ENCODE results near the gene DLG1.

DLG1 gene

DNA sequence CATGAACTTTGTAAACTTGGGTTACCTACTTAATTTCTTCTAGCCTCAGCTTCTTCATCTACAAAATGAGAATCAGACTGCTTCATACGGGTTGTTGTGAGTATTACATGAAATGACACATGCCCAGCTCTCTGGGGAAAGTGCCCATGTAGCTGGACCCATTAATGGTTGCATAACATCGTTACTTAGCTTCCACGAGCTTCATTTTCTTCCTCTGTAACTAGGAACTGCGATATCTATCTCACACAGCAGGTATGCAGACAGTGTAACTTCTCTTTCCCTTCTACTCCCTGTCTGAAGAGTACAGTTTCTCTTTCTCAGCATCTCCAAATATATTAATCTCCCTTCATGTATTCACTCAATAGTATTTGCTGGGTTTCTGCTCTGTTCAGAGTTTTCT is 37.9 kb upstream of the DLG1 start:
- Histone ChIP-seq H3K9me3 (ENCODE audit: control insufficient read depth, insufficient read depth, low read length) (no peaks in the 10 kb centered on the region), H3K9ac (ENCODE audit: low read depth, low read length) (no peak overlapping the region), H3K27me3 (ENCODE audit: control insufficient read depth, insufficient read depth, low read length) (peaks cover 1% of the 10 kb centered on the region), H3K36me3 (ENCODE audit: control insufficient read depth, insufficient read depth, low read length) (no peaks in the 10 kb centered on the region), H3K4me1 (ENCODE audit: control insufficient read depth, insufficient read depth, low read length) (peaks cover 9% of the 10 kb centered on the region), H3K4me3 (ENCODE audit: low read depth, low read length) (no peak overlapping the region)

GRCh38 chr3:197335428-197336132 is 37.2 kb upstream of the DLG1 start:
- Histone ChIP-seq H3K4me1 (ENCODE audit: control insufficient read depth, insufficient read depth, low read length) (peaks cover 9% of the 10 kb centered on the region), H3K9me3 (ENCODE audit: control insufficient read depth, insufficient read depth, low read length) (no peaks in the 10 kb centered on the region), H3K4me3 (ENCODE audit: low read depth, low read length) (no peak overlapping the region), H3K36me3 (ENCODE audit: control insufficient read depth, insufficient read depth, low read length) (no peaks in the 10 kb centered on the region), H3K9ac (ENCODE audit: low read depth, low read length) (no peak overlapping the region), H3K27me3 (ENCODE audit: control insufficient read depth, insufficient read depth, low read length) (peaks cover 2% of the 10 kb centered on the region)

GRCh38 chr3:197333901-197334639 is 35.7 kb upstream of the DLG1 start:
- Histone ChIP-seq H3K36me3 (ENCODE audit: control insufficient read depth, insufficient read depth, low read length) (no peaks in the 10 kb centered on the region), H3K27me3 (ENCODE audit: control insufficient read depth, insufficient read depth, low read length) (peaks cover 2% of the 10 kb centered on the region), H3K9ac (ENCODE audit: low read depth, low read length) (no peak overlapping the region), H3K9me3 (ENCODE audit: control insufficient read depth, insufficient read depth, low read length) (no peaks in the 10 kb centered on the region), H3K4me3 (ENCODE audit: low read depth, low read length) (no peak overlapping the region), H3K4me1 (ENCODE audit: control insufficient read depth, insufficient read depth, low read length) (peaks cover 9% of the 10 kb centered on the region)

- H3K36me3 ChIP-seq (ENCODE audit: control insufficient read depth, insufficient read depth, low read length) = no peaks in the 10 kb centered on the region
- no peak overlapping the region for H3K4me3 ChIP-seq (ENCODE audit: low read depth, low read length)
- H3K4me1 ChIP-seq (ENCODE audit: control insufficient read depth, insufficient read depth, low read length) = peaks cover 9% of the 10 kb centered on the region
- H3K9me3 ChIP-seq (ENCODE audit: control insufficient read depth, insufficient read depth, low read length) = no peaks in the 10 kb centered on the region
- peaks cover 2% of the 10 kb centered on the region for H3K27me3 ChIP-seq (ENCODE audit: control insufficient read depth, insufficient read depth, low read length)
- no peak overlapping the region for H3K9ac ChIP-seq (ENCODE audit: low read depth, low read length)
Observed at GRCh38 chr3:197331131-197331530, 32.7 kb upstream of the DLG1 start.

DNA sequence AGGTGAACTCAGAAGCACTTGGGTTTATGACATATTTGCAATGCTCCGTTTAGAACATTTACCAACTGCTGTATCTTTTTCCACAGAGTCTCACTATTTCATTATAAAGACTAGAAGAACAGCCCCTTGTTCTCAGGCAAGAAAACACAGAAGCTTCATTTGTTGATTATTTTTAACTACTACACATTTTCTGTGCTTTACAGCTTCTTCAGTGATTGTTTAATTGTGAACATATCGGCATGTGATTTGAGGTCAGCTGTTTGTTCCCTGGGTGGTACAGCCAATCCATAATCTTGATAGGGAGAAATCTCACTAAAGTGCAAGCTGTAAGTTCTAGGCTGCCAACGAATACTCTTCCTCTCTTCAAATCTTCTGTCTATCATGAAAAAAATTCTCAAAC is 31.0 kb upstream of the DLG1 start:
- H3K9me3 ChIP-seq (ENCODE audit: control insufficient read depth, insufficient read depth, low read length) = no peaks in the 10 kb centered on the region
- H3K27me3 ChIP-seq (ENCODE audit: control insufficient read depth, insufficient read depth, low read length) = peaks cover 2% of the 10 kb centered on the region
- H3K9ac ChIP-seq (ENCODE audit: low read depth, low read length) = no peak overlapping the region
- no peaks in the 10 kb centered on the region for H3K36me3 ChIP-seq (ENCODE audit: control insufficient read depth, insufficient read depth, low read length)
- no peak overlapping the region for H3K4me3 ChIP-seq (ENCODE audit: low read depth, low read length)
- peaks cover 9% of the 10 kb centered on the region for H3K4me1 ChIP-seq (ENCODE audit: control insufficient read depth, insufficient read depth, low read length)

DNA sequence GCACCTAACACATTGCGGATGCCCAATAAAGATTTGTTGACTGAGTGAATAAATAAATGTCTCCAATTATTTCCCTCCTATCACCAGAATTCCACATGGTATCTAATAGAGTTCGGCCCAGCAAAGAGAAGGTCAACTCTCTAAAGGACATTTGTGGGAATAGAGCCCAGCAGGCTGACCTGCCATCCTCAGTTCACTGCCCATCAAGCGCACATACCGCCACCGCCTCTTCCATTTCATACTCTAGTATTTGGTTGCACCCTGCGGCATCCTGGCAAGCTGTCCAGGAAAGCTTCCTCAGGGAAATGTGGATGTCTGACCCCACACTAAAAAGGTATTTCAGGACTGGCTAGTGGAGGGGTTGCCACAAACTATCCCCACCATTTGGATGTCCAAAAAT is 29.8 kb upstream of the DLG1 start:
- H3K9me3 ChIP-seq (ENCODE audit: control insufficient read depth, insufficient read depth, low read length) = no peaks in the 10 kb centered on the region
- no peak overlapping the region for H3K4me3 ChIP-seq (ENCODE audit: low read depth, low read length)
- H3K36me3 ChIP-seq (ENCODE audit: control insufficient read depth, insufficient read depth, low read length) = no peaks in the 10 kb centered on the region
- H3K4me1 ChIP-seq (ENCODE audit: control insufficient read depth, insufficient read depth, low read length) = no peaks in the 10 kb centered on the region
- no peak overlapping the region for H3K9ac ChIP-seq (ENCODE audit: low read depth, low read length)
- H3K27me3 ChIP-seq (ENCODE audit: control insufficient read depth, insufficient read depth, low read length) = peaks cover 2% of the 10 kb centered on the region

GRCh38 chr3:197327701-197328100 is 29.3 kb upstream of the DLG1 start:
- no peaks in the 10 kb centered on the region for H3K36me3 ChIP-seq (ENCODE audit: control insufficient read depth, insufficient read depth, low read length)
- peaks cover 2% of the 10 kb centered on the region for H3K27me3 ChIP-seq (ENCODE audit: control insufficient read depth, insufficient read depth, low read length)
- H3K9me3 ChIP-seq (ENCODE audit: control insufficient read depth, insufficient read depth, low read length) = no peaks in the 10 kb centered on the region
- no peak overlapping the region for H3K9ac ChIP-seq (ENCODE audit: low read depth, low read length)
- no peaks in the 10 kb centered on the region for H3K4me1 ChIP-seq (ENCODE audit: control insufficient read depth, insufficient read depth, low read length)
- H3K4me3 ChIP-seq (ENCODE audit: low read depth, low read length) = no peak overlapping the region

DNA sequence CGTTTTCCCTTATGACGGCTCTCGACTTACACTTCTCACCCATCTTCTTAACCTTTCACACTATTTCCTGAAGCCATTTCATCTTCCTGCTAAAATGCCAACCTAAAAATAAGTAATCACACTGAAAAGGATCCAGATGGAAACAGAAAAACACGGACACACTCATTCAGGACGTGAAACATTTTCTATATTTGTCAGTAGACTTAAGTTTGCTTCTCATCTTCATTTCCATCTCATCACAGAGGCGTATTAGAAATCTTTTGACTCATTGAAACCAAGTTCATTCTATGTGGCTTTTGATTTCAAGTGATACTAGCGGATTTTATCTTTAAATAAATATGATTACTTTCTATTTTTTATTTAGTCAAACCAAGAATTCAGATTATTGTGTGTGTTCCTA is 27.4 kb upstream of the DLG1 start:
- H3K36me3 ChIP-seq (ENCODE audit: control insufficient read depth, insufficient read depth, low read length) = no peaks in the 10 kb centered on the region
- H3K9me3 ChIP-seq (ENCODE audit: control insufficient read depth, insufficient read depth, low read length) = no peaks in the 10 kb centered on the region
- H3K4me3 ChIP-seq (ENCODE audit: low read depth, low read length) = no peak overlapping the region
- H3K4me1 ChIP-seq (ENCODE audit: control insufficient read depth, insufficient read depth, low read length) = no peaks in the 10 kb centered on the region
- no peaks in the 10 kb centered on the region for H3K27me3 ChIP-seq (ENCODE audit: control insufficient read depth, insufficient read depth, low read length)
- H3K9ac ChIP-seq (ENCODE audit: low read depth, low read length) = no peak overlapping the region

- Histone ChIP-seq H3K36me3 (ENCODE audit: control insufficient read depth, insufficient read depth, low read length) (no peaks in the 10 kb centered on the region), H3K4me3 (ENCODE audit: low read depth, low read length) (no peak overlapping the region), H3K27me3 (ENCODE audit: control insufficient read depth, insufficient read depth, low read length) (no peaks in the 10 kb centered on the region), H3K9ac (ENCODE audit: low read depth, low read length) (no peak overlapping the region), H3K4me1 (ENCODE audit: control insufficient read depth, insufficient read depth, low read length) (no peaks in the 10 kb centered on the region), H3K9me3 (ENCODE audit: control insufficient read depth, insufficient read depth, low read length) (no peaks in the 10 kb centered on the region)
Observed at GRCh38 chr3:197322149-197322548, 23.7 kb upstream of the DLG1 start.

DNA sequence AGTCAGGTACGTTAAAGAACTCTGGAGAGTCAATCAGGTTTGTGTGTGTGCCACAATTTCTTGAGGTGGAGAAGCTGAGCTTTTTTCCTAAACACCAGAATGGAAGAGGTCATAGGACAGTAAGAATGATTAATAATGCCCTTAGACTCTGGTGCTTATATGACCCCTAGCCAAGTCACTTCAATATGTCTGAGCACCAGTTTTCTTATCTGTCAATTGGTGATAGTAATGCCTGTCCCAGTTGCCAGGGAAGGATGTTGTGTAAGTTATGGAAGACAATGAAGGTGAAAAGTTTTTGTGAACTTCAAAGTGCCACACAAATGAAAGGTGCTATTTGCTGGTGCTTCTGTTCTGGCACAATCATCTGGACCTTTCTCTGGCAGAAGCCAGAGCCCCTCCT is 22.2 kb upstream of the DLG1 start:
- Histone ChIP-seq H3K4me1 (ENCODE audit: control insufficient read depth, insufficient read depth, low read length) (no peaks in the 10 kb centered on the region), H3K27me3 (ENCODE audit: control insufficient read depth, insufficient read depth, low read length) (no peaks in the 10 kb centered on the region), H3K36me3 (ENCODE audit: control insufficient read depth, insufficient read depth, low read length) (no peaks in the 10 kb centered on the region), H3K9me3 (ENCODE audit: control insufficient read depth, insufficient read depth, low read length) (no peaks in the 10 kb centered on the region), H3K9ac (ENCODE audit: low read depth, low read length) (no peak overlapping the region), H3K4me3 (ENCODE audit: low read depth, low read length) (no peak overlapping the region)

- Histone ChIP-seq H3K27me3 (ENCODE audit: control insufficient read depth, insufficient read depth, low read length) (no peaks in the 10 kb centered on the region), H3K9me3 (ENCODE audit: control insufficient read depth, insufficient read depth, low read length) (no peaks in the 10 kb centered on the region)
Observed at GRCh38 chr3:197317250-197317963, 19.0 kb upstream of the DLG1 start.

GRCh38 chr3:197312431-197312830 is 14.0 kb upstream of the DLG1 start:
- Histone ChIP-seq H3K27me3 (ENCODE audit: control insufficient read depth, insufficient read depth, low read length) (no peaks in the 10 kb centered on the region), H3K9me3 (ENCODE audit: control insufficient read depth, insufficient read depth, low read length) (no peaks in the 10 kb centered on the region), H3K9ac (ENCODE audit: low read depth, low read length) (no peak overlapping the region), H3K4me3 (ENCODE audit: low read depth, low read length) (no peak overlapping the region), H3K4me1 (ENCODE audit: control insufficient read depth, insufficient read depth, low read length) (peaks cover 10% of the 10 kb centered on the region), H3K36me3 (ENCODE audit: control insufficient read depth, insufficient read depth, low read length) (no peaks in the 10 kb centered on the region)

More at GRCh38 chr3:197317250-197317963, 19.0 kb upstream of the DLG1 start:
- Histone ChIP-seq H3K4me1 (ENCODE audit: control insufficient read depth, insufficient read depth, low read length) (no peaks in the 10 kb centered on the region), H3K36me3 (ENCODE audit: control insufficient read depth, insufficient read depth, low read length) (no peaks in the 10 kb centered on the region), H3K9ac (ENCODE audit: low read depth, low read length) (no peak overlapping the region), H3K4me3 (ENCODE audit: low read depth, low read length) (no peak overlapping the region)
